Activated naive CD8-positive, alpha-beta T cell treated with anti-CD3 and anti-CD28 coated beads, Interleukin-2, amount 50 U/mL, for 16 hours (primary cell): ENCODE measurements around the gene DCUN1D3.
"Not testable (repeated sequence)": the region's sequence is repeated elsewhere in the genome, so short reads cannot be mapped to it uniquely, and the experiment has no call there.

Experiments used
- DNase-seq: peaks from one replicate; pipeline ENCODE4 v3.0.0-alpha.2; 2020; ENCODE audit warnings: low read depth, low spot score

DCUN1D3 gene

GRCh38 chr16:20865420-20866131 lies 34.6 kb downstream of the DCUN1D3 start:
- no peak for DNase-seq

DNA sequence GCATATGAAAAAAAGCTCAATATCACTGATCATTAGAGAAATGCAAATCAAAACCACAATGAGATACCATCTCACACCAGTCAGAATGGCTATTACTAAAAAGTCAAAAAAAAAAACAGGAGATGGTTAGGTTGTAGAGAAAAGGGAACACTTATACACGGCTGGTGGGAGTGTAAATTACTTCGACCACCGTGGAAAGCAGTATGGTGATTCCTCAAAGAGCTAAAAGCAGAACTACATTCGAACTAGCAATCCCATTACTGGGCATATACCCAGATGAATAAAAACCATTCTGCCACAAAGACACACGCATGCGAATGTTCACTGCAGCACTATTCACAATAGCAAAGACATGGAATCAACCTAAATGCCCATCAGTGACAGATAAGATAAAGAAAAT lies 35.8 kb downstream of the DCUN1D3 start:
- DNase-seq, result not testable (repeated sequence)

DNA sequence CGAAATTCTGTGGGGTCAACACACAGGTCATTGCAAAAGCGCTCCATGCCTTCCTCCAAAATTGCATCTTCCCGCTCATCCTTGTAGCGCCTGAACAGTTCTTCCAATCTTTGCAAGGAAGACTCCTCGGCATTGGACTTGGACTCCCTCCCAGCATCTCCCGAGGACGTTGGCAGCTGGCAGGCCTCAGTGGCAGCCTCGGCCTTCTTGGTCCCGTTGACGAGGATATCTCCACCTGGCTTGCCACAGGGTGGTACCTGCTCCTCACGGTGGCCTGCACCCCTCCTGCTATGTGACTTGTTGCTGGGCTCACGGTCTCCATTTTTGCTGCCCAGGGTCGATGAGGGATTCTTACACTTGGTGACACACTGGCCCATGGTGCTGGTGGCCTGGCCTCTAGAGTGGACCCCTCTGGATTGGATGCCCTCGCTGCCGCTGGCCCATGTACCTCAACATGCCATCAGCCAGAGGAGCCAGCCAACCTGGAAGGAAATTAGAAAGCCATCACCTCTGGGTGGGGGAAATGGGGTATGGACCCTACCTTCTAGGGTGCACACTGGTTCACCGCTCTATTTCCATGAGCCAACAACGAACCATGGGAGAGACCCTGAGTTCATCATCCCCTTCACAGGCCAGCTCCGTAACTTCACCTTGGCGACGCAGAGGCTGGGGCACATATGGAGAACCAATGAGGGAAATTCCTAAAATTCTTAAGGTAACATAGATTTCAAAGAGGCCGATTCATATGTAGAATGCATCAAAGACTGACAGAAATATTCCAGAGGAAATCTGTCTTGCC lies 37.8 kb downstream of the DCUN1D3 start:
- DNase-seq, result no peak

- DNase-seq, result not testable (repeated sequence)
These were observed 39.2 kb downstream of the DCUN1D3 start for GRCh38 chr16:20860995-20861394.

GRCh38 chr16:20860361-20860760 lies 39.8 kb downstream of the DCUN1D3 start:
- DNase-seq, result no peak

GRCh38 chr16:20859699-20860098 lies 40.5 kb downstream of the DCUN1D3 start:
- DNase-seq, result no peak

DNA sequence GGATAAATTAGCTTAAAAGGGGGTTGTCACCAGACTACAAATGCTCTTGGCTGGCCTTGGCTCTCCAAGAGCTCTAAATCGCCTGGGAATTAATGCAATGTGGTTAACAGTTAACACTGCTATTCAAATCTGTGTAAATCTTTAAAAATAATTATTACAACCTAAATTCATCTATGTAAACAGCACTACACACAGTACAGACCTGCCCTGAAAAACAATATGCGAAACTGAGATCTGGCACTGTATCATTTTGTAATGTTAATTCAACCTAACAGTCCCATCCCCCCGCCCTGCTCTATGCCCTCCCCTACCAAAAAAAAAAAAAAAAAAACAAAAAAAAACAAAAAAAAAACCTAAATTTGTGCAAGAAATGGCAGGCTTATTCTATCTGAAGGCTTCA lies 40.9 kb downstream of the DCUN1D3 start:
- no peak for DNase-seq

DNA sequence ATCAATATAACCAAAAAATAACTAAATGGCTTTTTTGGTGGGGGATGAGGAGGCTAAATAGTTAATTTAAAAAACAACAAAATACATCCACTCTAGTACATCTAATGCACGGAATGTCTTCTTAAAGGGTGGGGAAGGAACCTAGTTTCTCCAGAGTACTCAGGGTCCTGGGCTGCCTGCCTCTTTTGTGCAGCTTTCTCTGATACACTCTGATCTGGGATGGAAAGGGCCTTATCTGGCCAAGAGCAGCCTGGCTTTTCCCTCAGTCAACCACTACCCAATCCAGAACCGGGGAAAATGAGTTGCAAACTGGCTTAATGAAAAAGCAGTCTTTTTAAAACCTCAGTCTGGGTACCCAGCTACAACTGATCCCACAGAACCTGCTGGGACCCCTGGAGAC lies 42.9 kb downstream of the DCUN1D3 start:
- DNase-seq, result no peak

DNA sequence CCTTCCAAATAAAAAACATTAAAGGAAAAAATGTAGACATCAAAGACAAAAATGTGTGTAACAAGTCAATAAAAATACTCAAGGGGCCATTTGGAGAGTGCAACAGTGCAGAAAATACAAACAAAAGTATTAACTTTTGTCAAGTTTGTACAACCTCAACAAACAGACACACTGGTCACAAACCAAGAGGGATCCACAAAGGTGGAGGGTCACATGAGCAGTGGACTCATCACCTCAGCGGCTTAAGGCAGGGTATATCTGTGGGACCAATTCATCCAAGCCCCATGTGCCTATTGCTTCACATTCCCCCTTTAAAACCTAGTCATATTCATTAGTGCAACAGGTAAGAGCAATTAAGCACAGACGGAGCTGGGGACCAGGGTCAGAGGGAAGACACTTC lies 45.2 kb downstream of the DCUN1D3 start:
- no peak for DNase-seq

DNA sequence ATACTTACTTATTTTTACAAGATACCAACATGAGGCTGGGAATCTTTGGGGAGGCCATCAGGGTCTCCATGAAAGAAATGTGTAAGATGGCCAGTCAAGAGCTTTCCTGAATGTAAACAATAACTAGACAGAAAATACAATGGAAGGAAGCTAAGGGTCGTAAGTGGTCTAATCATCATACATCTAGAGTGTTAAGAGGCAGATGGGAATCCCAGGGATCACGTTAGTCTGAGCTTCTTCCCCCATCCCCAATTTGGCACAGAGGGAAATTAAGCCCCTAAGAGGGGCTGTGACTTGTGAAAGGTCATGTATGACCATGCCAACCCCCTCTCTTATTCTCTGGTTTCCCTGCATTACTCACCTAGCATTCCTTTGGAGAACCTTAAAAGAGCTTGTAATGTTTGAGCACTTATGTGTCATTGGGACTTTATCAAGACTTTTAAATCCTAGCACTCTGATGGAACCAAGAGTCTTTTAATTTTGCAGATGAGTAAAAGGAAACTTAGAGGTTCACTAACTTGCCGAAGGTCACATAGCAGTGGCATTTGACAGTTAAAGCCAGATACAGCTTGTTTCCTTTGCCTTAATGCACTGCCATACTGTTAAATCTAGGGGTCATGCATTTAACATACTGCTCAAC lies 46.1 kb downstream of the DCUN1D3 start:
- DNase-seq, result no peak

GRCh38 chr16:20853143-20853542 lies 47.0 kb downstream of the DCUN1D3 start:
- no peak for DNase-seq

DNA sequence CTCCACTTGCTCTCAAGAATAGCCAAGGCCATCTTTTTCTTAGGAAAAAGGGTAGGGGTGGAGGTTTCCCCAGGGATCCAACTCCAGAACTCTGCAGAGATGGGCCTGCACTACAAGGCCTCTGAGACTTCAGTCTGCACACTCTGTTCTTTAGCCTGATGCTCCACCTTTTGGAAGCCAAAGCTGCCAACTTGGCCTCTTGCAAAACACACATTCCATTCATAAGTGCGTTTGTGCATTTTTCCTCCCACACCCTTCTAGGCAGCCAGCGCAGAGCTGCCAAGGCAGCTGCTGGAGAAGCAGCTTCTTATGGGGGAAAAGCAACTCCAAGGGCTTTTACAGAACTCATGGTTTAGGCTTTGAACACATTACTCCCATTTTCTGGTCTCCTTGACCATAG lies 48.6 kb downstream of the DCUN1D3 start:
- DNase-seq, result no peak

DNA sequence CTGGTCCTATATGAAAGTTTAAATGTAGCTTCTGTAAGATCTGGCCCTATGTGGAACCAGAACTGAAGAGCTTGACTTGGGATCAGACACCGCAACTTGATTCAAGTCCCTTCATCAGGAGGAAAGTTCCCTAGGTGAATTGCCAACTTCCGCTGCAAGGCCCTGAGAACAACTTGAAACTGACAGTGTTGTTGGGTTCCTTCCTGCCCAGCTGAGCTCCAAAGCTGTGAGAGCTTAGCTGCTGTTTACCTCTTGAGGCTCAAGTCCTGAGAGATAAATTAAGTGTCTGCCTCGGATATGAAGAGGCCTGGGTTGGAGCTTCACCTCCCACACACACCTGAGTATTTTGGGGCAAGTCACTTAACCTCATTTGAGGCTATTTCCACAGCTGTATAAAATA lies 49.2 kb downstream of the DCUN1D3 start:
- no peak for DNase-seq

- DNase-seq, result no peak
These were observed 50.4 kb downstream of the DCUN1D3 start for GRCh38 chr16:20849589-20850390.

GRCh38 chr16:20847550-20847949 lies 52.6 kb downstream of the DCUN1D3 start:
- DNase-seq, result no peak

DNA sequence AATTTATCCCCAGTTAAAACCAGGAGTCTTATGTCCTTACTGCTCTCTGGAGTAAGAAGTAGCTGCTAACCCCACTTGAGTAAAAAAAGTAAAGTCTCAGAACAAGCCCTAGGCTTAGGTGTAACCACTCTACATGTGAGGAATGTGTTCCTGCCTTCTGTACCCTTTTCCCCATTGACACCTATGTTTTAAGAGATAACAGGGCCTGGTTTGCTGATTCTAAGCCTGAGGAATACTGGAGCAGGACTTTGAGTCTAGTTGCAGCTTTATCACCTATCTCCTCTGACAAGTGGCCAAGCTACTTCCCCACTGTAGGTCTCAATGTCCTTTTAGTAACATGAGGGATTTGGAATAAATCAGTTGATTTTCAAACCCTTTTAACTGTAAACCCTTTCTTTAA lies 53.6 kb downstream of the DCUN1D3 start:
- DNase-seq, result no peak

DNA sequence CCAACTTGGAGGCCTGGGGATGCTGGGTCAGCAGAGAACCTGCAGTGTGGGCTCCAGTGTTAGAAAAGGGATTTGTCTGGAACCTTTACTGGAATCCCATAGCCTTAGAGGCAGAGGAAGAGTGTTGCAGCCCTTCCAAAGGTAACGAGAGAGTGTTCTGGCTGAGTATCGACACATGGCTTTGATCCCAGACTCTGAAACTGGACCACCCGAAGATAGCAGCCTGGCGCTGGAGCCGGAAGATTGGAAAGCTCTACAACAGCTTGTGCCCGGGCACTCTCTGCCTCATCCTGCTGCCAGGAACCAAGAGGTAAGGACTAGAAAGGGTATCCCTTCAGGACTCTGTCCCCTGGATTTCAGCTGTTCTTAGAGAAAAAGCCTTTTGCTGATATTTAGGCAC lies 54.1 kb downstream of the DCUN1D3 start:
- no peak for DNase-seq

DNA sequence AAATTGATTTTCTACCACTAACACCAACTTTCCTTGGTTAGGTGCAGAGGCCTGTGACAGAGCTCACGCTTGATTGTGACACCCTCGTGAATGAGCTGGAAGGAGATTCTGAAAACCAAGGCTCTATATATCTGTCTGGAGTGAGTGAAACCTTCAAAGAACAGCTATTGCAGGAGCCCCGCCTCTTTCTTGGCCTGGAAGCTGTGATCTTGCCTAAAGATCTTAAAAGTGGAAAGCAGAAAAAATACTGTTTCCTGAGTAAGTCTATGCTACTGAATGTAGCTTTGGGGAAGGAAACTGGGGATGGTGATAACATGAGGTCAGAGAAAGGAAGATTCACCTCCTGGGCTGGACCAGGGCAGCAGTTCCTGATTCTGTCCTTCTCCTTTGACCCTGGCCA lies 55.6 kb downstream of the DCUN1D3 start:
- no peak for DNase-seq

DNA sequence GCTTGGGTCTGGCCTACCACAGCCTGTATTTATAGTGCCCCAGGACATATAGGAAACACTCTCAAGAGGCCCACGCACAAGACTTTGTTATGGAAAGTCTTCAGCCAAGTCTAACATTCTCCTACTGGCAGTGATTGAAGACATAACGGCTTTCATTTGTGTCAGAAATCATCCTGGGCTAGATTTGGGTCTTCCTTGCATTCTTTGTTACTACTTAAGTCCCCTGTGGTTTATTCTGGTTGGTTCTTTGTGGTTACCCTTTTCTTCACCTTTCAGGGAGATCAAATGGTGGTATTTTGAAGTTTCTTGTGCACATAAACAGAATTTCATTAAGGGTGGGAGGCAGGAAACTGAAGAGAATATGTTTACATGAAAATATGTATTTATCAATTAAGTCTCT lies 56.1 kb downstream of the DCUN1D3 start:
- DNase-seq, result no peak

- DNase-seq, result no peak
These were observed 60.7 kb downstream of the DCUN1D3 start for GRCh38 chr16:20839504-20839903.

- no peak for DNase-seq
These were observed 61.9 kb downstream of the DCUN1D3 start for GRCh38 chr16:20838240-20838639.

GRCh38 chr16:20833086-20833485 lies 67.1 kb downstream of the DCUN1D3 start:
- no peak for DNase-seq
